G401 (cell line): Measurements from ENCODE around the gene PLAAT3. TPM values are rescaled to one million over a fixed set of nuclear protein-coding genes. Genes with fewer than 3 reads are reported as not detected.
"Not testable (repeated sequence)": the region's sequence is repeated elsewhere in the genome, so short reads cannot be mapped to it uniquely, and the experiment has no call there.

ENCODE experiments used
- DNase-seq: peaks from one replicate; pipeline ENCODE4 v3.0.0-alpha.2; 2015; ENCODE audit warnings: low spot score
- in situ Hi-C: cut with HindIII; loops from 2 replicates; pipeline ENCODE4 v1.10.0; 2016; ENCODE audit warnings: low sequenced_read_pairs, mixed read lengths
- total RNA-seq: library from RNA; depleted of rRNA; stranded (reverse); fragments of >200 nt; shearing (Covaris generic); gene quantifications from 2 replicates; pipeline ENCODE4 v1.2.3, GENCODE V29; 2014

The PLAAT3 gene
- total RNA-seq, 1 experiment from 2014 or later: 26.9 TPM

DNA sequence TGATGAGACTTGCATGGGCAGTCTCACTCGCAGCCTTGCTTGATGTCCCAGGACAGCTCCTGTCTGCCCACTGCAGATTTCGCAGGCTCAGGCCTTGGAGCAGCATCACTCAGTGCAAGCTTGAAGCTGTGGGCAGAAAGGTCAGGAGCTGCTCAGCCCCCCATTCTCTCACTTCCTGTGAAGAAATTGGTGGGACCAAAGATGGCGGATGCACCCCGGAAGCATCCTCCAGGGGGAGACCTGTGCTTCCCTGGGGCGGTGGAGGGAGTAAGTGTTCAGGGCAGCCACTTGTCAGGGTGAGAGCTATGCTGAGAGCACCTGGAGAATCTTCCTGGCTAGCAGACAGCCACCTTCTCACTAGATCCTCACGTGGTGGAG, 62.4 kb downstream of the PLAAT3 start:
- in situ Hi-C loops: no loop called here
- no peak for DNase-seq

DNA sequence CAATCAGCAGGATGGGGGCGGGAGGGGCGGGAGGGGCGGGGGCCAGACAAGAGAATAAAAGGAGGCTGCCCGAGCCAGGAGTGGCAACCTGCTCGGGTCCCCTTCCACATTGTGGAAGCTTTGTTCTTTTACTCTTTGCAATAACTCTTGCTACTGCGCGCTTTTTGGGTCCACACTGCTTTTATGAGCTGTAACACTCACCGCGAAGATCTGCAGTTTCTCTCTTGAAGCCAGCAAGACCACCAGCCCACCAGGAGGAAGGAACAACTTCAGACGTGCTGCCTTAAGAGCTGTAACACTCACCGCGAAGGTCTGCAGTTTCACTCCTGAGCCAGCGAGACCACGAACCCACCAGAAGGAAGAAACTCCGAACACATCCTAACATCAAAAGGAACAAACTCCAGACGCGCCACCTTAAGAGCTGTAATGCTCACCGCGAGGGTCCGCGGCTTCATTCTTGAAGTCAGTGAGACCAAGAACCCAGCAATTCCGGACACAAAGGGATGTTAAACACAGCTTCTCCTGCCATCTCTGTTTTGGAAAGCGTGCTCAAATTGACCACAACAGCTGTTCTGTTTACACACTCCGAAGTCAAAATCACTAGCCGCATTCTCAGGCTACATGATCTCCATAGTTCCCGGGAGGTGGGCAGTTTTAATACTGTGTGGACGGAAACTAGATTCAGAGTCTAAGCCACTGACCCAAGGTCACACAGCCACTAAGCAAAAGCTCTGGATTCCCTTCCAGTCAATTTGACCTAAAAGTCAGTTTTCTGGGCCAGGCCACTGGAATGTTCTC, 62.9 kb downstream of the PLAAT3 start:
- DNase-seq: no peak
- in situ Hi-C loops: no loop called here

DNA sequence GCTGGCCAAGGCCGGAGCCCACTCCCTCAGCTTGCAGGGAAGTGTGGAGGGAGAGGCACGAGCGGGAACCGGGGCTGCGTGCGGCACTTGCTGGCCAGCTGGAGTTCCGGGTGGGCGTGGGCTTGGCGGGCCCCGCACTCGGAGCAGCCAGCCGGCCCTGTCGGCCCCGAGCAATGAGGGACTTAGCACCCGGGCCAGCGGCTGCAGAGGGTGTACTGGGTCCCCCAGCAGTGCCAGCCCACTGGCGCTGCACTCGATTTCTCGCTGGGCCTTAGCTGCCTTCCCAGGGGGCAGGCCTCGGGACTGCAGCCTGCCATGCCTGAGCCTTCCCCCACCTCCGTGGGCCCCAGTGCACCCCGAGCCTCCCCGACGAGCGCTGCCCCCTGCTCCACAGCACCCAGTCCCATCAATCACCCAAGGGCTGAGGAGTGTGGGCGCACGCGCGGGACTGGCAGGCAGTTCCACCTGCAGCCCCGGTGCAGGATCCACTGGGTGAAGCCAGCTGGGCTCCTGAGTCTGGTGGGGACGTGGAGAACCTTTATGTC, 64.0 kb downstream of the PLAAT3 start:
- in situ Hi-C loops: not testable (repeated sequence)

GRCh38 chr11:63549411-63549810, 64.8 kb downstream of the PLAAT3 start:
- in situ Hi-C loops: no loop called here
- DNase-seq: no peak

More for the DNA sequence above, 64.0 kb downstream of the PLAAT3 start:
- DNase-seq: not testable (repeated sequence)

GRCh38 chr11:63548178-63548577, 66.1 kb downstream of the PLAAT3 start:
- DNase-seq: no peak
- in situ Hi-C loops: no loop called here

DNA sequence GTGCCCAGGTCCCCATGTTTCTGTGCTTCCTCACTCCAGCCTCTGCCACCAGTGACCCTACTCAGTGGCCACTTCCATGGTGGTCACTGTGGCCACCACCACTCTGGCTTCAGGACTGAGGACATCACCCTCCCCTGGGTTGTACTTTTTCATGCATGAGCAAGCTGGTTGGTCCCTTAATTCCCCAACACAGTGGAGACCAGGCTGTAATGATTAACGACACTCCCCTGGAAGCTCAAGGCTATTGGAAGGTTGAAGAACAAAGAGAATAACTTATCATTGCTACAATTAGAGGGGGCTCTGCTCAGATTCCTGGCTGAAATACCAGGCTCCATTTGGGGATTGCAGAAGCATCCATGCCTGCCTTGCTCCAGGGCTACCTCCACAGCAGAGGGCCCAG, 67.2 kb downstream of the PLAAT3 start:
- no peak for DNase-seq
- in situ Hi-C loops: no loop called here

- in situ Hi-C loops: no loop called here
- no peak for DNase-seq
Observed at GRCh38 chr11:63543711-63544110, 70.5 kb downstream of the PLAAT3 start.

DNA sequence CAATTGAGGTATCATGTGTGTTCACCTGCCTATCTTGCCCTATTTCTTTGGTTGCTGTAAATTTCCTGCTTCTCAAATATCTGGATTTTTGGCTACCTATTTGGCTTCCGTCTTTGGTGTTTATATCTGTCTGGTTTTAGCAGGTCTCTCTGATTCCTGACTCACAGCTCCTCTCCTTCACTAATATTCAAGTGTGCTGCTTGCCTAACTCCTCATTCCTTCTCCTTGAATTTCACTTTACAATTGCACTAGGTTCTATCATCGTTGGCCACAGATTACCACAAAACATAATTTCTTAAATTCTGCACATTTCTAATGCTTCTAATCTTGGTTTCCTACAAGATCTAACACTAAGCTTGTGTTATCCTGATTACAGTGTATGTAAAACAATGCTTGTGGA, 71.7 kb downstream of the PLAAT3 start:
- in situ Hi-C loops: not testable (repeated sequence)

GRCh38 chr11:63537293-63538101, 76.7 kb downstream of the PLAAT3 start:
- peak; percentile 99 for DNase-seq

More for the DNA sequence above, 71.7 kb downstream of the PLAAT3 start:
- not testable (repeated sequence) for DNase-seq

DNA sequence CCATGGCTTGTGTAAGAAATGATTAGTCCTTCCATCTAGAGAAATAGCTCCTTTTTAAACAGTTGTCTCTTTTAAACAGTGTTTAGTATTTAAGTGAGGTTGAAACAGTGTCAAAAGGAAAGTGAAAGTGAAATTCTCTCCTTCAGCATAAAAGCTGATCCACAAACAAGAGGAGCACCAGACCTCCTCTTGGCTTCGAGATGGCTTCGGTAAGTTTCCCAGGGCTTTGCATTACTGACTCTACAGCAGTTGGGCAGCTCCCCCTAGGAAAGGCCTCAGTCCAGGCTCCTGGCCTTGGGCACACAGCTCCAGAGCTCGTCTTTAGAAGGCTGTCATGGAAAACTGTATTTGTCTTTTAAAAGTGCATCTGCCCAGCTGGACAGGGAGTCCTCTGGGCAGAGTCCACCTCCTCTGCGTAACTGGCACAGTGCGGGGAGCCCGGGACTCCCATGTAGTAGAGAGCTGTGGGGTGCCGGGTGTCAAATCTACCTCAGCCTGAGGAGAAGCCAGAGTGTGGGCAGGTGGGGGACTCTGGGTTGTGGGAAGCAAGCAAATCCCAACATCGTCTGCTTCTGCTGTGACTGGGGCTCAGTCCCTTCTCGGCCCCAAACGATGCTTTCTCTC, 77.5 kb downstream of the PLAAT3 start, which contains the start of gene PLAAT4:
Gene PLAAT4, plus strand, starts transcription at position 140 of the 624 bp plus-strand sequence. Its CDS starts 61 bp downstream, at position 201.
- in situ Hi-C loops: no loop called here
- DNase-seq: peak; percentile 63

More at GRCh38 chr11:63537293-63538101, 76.7 kb downstream of the PLAAT3 start:
- in situ Hi-C loops: no loop called here

DNA sequence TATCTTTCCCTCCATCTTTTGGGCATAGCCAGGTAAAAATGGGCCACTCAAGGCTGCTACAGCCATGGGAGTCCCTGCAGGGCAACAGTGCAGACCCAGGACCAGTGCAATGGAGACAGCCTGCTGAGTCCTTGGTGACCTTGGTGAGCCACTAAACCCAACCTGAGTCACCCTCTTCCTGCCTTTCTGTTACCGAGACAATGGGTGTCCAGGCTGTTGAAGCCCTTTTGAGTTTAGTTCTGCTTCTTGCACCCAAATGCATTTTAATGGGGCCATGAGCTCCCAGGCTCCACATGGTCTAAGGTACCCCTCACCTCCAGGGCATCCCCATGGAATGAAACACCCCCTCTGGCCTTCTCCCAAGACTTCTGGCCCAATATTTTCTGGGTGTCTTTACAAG, 78.5 kb downstream of the PLAAT3 start:
- in situ Hi-C loops: no loop called here
- DNase-seq: no peak

- in situ Hi-C loops: no loop called here
Observed at GRCh38 chr11:63534895-63535461, 79.3 kb downstream of the PLAAT3 start.

GRCh38 chr11:63534076-63534475, 80.2 kb downstream of the PLAAT3 start:
- no peak for DNase-seq
- in situ Hi-C loops: no loop called here

More at GRCh38 chr11:63534895-63535461, 79.3 kb downstream of the PLAAT3 start:
- DNase-seq: no peak

DNA sequence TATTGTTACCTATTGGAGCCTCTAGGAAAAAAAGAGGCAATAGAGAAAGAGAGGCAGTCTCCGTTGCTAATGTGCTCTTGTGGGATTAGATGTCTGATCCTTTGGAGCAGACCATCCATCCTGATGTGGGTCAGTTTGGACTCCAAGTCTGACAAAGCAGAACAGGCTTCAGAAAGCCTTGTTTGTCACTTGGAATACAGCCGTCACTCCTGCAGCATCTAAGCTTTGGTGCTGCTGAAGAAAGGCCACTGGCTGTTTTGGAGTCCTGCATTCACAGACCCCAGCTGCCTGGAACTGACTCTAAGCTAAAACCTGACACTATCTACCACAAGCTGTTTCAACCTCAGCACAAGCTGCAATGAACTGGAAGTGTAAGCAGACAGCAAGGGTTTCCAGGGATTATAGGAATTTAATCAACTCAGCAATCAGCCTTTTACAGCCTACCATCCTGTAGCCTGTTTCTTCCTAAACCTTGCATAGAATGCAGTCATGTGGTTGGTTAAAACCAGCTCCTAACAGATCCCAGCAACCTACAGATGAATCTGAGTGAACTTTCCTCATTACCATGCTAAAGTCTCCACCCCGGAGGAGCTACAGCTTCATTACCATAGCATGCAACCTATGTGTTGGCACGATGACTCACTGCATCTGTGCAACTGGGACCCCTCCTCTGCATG, 81.3 kb downstream of the PLAAT3 start:
- no peak for DNase-seq

GRCh38 chr11:63532117-63532516, 82.1 kb downstream of the PLAAT3 start:
- DNase-seq: no peak
- in situ Hi-C loops: no loop called here

More for the DNA sequence above, 81.3 kb downstream of the PLAAT3 start:
- in situ Hi-C loops: no loop called here

GRCh38 chr11:63531074-63531792, 83.0 kb downstream of the PLAAT3 start:
- not testable (repeated sequence) for DNase-seq

DNA sequence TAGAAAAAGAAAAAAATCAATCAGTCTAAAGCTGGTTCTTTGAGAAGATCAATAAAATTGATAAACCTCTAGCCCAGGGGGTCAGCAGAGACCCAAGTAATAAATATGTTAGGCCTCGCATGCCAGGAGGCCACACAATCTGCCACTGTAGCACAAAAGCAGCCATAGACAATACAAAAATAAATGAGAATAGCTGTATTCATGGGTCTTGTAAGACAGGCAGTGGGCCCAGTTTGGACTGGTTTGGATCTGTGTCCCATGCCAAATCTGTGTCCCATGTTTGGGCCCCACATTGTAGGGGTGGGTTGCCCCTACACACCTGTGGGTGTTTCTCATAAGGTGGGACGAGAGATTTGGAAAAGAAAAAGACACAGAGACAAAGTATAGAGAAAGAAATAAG, 84.2 kb downstream of the PLAAT3 start:
- DNase-seq: no peak
- in situ Hi-C loops: no loop called here

More at GRCh38 chr11:63531074-63531792, 83.0 kb downstream of the PLAAT3 start:
- in situ Hi-C loops: not testable (repeated sequence)

GRCh38 chr11:63529373-63529772, 84.9 kb downstream of the PLAAT3 start:
- DNase-seq, in situ Hi-C loops: not testable (repeated sequence)
